ENCODE data around the gene TRAF2.

TRAF2 gene

GRCh38 chr9:136961279-136962065 lies 75.2 kb downstream of the TRAF2 start:
- Histone ChIP-seq H3K9ac (ENCODE audit: low read depth, low read length) (no peak overlapping the region), H3K4me1 (ENCODE audit: control insufficient read depth, insufficient read depth, low read length) (no peaks in the 10 kb centered on the region), H3K4me2 (ENCODE audit: low read length) (no peak overlapping the region), H3K36me3 (ENCODE audit: insufficient read depth, low read length) (no peaks in the 10 kb centered on the region), H3K27me3 (ENCODE audit: control insufficient read depth, insufficient read depth, low read length) (peaks cover 13% of the 10 kb centered on the region), H3K9me3 (replicated peaks; ENCODE audit: low read length) (no peaks in the 10 kb centered on the region), H3K4me3 (ENCODE audit: low read length) (no peak overlapping the region)

DNA sequence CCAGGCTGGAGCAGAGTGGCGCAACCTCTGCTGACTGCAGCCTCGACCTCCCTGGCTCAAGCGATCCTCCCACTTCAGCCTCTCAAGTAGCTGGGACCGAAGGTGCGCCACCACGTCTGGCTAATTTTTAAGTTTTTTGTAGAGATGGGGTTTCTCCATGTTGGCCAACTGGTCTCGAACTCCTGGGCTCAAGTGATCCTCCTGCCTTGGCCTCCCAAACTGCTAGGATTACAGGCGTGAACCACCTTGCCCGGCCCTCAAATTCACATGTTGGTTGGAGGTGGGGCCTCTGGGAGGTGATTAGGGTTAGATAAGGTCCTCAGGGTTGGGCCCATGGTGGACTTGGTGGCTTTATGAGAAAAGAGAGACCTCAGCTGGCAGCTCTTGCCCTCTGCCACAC lies 75.8 kb downstream of the TRAF2 start:
- peaks cover 13% of the 10 kb centered on the region for H3K27me3 ChIP-seq (ENCODE audit: control insufficient read depth, insufficient read depth, low read length)
- no peak overlapping the region for H3K9ac ChIP-seq (ENCODE audit: low read depth, low read length)
- no peak overlapping the region for H3K4me3 ChIP-seq (ENCODE audit: low read length)
- H3K4me2 ChIP-seq (ENCODE audit: low read length): no peak overlapping the region
- H3K4me1 ChIP-seq (ENCODE audit: control insufficient read depth, insufficient read depth, low read length): no peaks in the 10 kb centered on the region
- H3K9me3 ChIP-seq (replicated peaks; ENCODE audit: low read length): no peaks in the 10 kb centered on the region
- H3K36me3 ChIP-seq (ENCODE audit: insufficient read depth, low read length): no peaks in the 10 kb centered on the region

- Histone ChIP-seq H3K9ac (ENCODE audit: low read depth, low read length) (no peak overlapping the region), H3K4me1 (ENCODE audit: control insufficient read depth, insufficient read depth, low read length) (no peaks in the 10 kb centered on the region), H3K36me3 (ENCODE audit: insufficient read depth, low read length) (no peaks in the 10 kb centered on the region), H3K4me2 (ENCODE audit: low read length) (no peak overlapping the region), H3K27me3 (ENCODE audit: control insufficient read depth, insufficient read depth, low read length) (peaks cover 13% of the 10 kb centered on the region), H3K9me3 (replicated peaks; ENCODE audit: low read length) (no peaks in the 10 kb centered on the region), H3K4me3 (ENCODE audit: low read length) (no peak overlapping the region)
Observed at GRCh38 chr9:136962701-136963248, 76.5 kb downstream of the TRAF2 start.

GRCh38 chr9:136963341-136963740 lies 77.0 kb downstream of the TRAF2 start:
- Histone ChIP-seq H3K4me2 (ENCODE audit: low read length) (no peak overlapping the region), H3K9ac (ENCODE audit: low read depth, low read length) (no peak overlapping the region), H3K9me3 (replicated peaks; ENCODE audit: low read length) (no peaks in the 10 kb centered on the region), H3K27me3 (ENCODE audit: control insufficient read depth, insufficient read depth, low read length) (peaks cover 12% of the 10 kb centered on the region), H3K4me3 (ENCODE audit: low read length) (no peak overlapping the region), H3K36me3 (ENCODE audit: insufficient read depth, low read length) (no peaks in the 10 kb centered on the region), H3K4me1 (ENCODE audit: control insufficient read depth, insufficient read depth, low read length) (no peaks in the 10 kb centered on the region)

DNA sequence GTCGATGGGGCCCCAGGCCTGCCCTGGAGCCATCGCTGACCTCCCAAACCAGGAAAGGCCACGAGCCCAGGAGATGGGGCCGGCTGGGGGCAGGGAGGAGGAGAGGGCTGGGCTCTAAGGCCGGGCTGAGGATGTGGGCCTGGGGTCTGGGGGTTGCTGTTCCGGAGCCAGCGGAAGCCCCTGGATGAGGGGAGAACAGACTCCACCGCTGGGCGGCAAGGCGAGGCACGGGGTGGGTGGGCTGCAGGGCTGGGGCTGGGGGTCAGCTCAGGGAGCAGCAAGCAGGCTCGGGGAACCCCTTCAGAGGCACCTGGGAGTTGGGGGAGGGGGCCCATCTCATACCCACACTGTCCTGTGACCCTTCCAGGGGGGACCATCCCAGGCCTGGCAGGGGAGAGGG lies 77.4 kb downstream of the TRAF2 start:
- Histone ChIP-seq H3K9ac (ENCODE audit: low read depth, low read length) (no peak overlapping the region), H3K4me3 (ENCODE audit: low read length) (no peak overlapping the region), H3K9me3 (replicated peaks; ENCODE audit: low read length) (no peaks in the 10 kb centered on the region), H3K36me3 (ENCODE audit: insufficient read depth, low read length) (no peaks in the 10 kb centered on the region), H3K4me2 (ENCODE audit: low read length) (no peak overlapping the region), H3K27me3 (ENCODE audit: control insufficient read depth, insufficient read depth, low read length) (peaks cover 11% of the 10 kb centered on the region), H3K4me1 (ENCODE audit: control insufficient read depth, insufficient read depth, low read length) (no peaks in the 10 kb centered on the region)

DNA sequence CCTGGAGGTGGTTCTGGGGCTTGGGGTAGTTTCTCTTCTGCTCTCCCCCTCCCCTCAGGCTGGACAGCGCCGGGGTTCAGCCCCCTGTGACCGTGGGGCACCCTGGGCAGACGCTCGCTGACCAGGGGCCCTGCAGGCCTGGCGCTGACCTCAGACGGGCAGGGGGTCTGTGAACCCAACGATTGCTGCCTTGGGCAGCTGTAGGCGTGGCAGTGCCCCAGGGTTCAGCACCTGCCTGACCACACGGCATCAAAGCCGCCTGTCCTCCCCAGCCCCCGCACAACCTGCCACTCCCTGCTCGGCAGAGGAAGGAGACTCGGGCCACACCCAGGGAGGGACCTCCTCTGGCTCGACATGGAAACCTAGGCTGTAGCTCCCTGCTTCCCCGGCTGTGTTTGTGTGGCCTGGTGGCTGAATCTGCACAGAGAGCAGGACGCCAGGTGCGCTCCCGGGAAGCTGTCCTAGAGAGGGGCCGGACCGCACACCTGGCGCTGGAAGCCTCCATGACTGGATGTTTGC lies 77.9 kb downstream of the TRAF2 start:
- Histone ChIP-seq H3K36me3 (ENCODE audit: insufficient read depth, low read length) (no peaks in the 10 kb centered on the region), H3K4me2 (ENCODE audit: low read length) (no peak overlapping the region), H3K4me3 (ENCODE audit: low read length) (no peak overlapping the region), H3K27me3 (ENCODE audit: control insufficient read depth, insufficient read depth, low read length) (peaks cover 11% of the 10 kb centered on the region), H3K9me3 (replicated peaks; ENCODE audit: low read length) (no peaks in the 10 kb centered on the region), H3K9ac (ENCODE audit: low read depth, low read length) (no peak overlapping the region), H3K4me1 (ENCODE audit: control insufficient read depth, insufficient read depth, low read length) (no peaks in the 10 kb centered on the region)

DNA sequence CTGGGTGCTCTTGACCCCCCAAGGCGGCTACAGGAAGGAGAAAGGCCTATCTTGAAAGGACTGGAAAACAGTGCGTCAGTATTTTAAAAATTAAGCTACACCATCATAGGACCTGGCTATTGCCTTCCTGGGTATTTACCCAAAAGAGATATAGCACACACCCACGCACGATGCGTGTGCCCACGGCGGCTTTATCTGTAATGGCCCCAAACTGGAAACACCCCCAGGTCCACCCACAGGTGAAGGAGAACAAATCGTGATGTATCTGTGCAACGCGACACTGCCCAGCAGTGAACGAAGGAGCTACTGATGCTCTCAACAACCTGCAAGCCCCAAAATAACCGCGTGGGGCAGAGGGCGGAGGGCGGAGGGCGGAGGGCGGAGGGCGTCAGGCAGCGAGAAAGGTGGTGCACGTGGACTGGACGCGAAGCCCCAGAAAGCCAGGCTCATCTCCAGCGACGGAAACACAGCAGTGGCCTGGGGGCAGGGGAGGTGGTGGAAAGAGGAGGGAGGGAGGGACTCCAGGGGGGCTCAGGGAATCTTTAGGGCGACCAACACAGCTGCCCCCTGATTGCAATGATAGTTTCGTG lies 78.6 kb downstream of the TRAF2 start:
- Histone ChIP-seq H3K4me2 (ENCODE audit: low read length) (no peak overlapping the region), H3K9me3 (replicated peaks; ENCODE audit: low read length) (no peaks in the 10 kb centered on the region), H3K9ac (ENCODE audit: low read depth, low read length) (no peak overlapping the region), H3K4me3 (ENCODE audit: low read length) (no peak overlapping the region), H3K36me3 (ENCODE audit: insufficient read depth, low read length) (no peaks in the 10 kb centered on the region), H3K4me1 (ENCODE audit: control insufficient read depth, insufficient read depth, low read length) (no peaks in the 10 kb centered on the region), H3K27me3 (ENCODE audit: control insufficient read depth, insufficient read depth, low read length) (peaks cover 11% of the 10 kb centered on the region)

- peak overlapping the region; percentile 12 for H3K4me2 ChIP-seq (ENCODE audit: low read length)
- H3K9me3 ChIP-seq (replicated peaks; ENCODE audit: low read length): no peaks in the 10 kb centered on the region
- peaks cover 11% of the 10 kb centered on the region for H3K27me3 ChIP-seq (ENCODE audit: control insufficient read depth, insufficient read depth, low read length)
- H3K4me3 ChIP-seq (ENCODE audit: low read length): no peak overlapping the region
- H3K36me3 ChIP-seq (ENCODE audit: insufficient read depth, low read length): no peaks in the 10 kb centered on the region
- no peak overlapping the region for H3K9ac ChIP-seq (ENCODE audit: low read depth, low read length)
- no peaks in the 10 kb centered on the region for H3K4me1 ChIP-seq (ENCODE audit: control insufficient read depth, insufficient read depth, low read length)
Observed at GRCh38 chr9:136965771-136966484, 79.6 kb downstream of the TRAF2 start.

- Histone ChIP-seq H3K4me3 (ENCODE audit: low read length) (no peak overlapping the region), H3K27me3 (ENCODE audit: control insufficient read depth, insufficient read depth, low read length) (peaks cover 8% of the 10 kb centered on the region), H3K9me3 (replicated peaks; ENCODE audit: low read length) (no peaks in the 10 kb centered on the region), H3K4me2 (ENCODE audit: low read length) (no peak overlapping the region), H3K36me3 (ENCODE audit: insufficient read depth, low read length) (no peaks in the 10 kb centered on the region), H3K9ac (ENCODE audit: low read depth, low read length) (no peak overlapping the region), H3K4me1 (ENCODE audit: control insufficient read depth, insufficient read depth, low read length) (no peaks in the 10 kb centered on the region)
Observed at GRCh38 chr9:136968333-136969127, 82.2 kb downstream of the TRAF2 start.

GRCh38 chr9:136969150-136969549 lies 82.8 kb downstream of the TRAF2 start:
- H3K9me3 ChIP-seq (replicated peaks; ENCODE audit: low read length): no peaks in the 10 kb centered on the region
- no peaks in the 10 kb centered on the region for H3K4me1 ChIP-seq (ENCODE audit: control insufficient read depth, insufficient read depth, low read length)
- H3K27me3 ChIP-seq (ENCODE audit: control insufficient read depth, insufficient read depth, low read length): peaks cover 8% of the 10 kb centered on the region
- H3K36me3 ChIP-seq (ENCODE audit: insufficient read depth, low read length): no peaks in the 10 kb centered on the region
- no peak overlapping the region for H3K9ac ChIP-seq (ENCODE audit: low read depth, low read length)
- no peak overlapping the region for H3K4me3 ChIP-seq (ENCODE audit: low read length)
- H3K4me2 ChIP-seq (ENCODE audit: low read length): no peak overlapping the region

DNA sequence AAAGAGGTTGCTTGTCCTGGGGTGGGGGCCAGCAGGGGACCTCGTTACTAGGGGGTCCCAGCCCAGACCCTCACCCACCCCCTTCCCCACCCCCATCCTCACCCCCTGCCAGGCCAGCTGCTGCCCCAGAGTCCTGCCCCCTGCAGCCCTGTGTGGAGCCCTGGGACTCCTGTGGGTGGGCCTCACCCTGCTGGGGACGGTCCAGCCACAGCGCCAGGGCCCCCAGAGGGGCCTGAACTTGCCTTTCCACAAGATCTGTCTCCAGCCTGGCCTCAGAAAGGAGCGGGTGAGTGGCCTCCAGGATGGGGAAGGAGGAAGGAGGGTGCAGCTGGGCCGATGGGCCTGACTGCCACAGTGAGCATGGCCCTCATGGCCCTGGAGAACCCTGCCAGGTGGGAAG lies 83.5 kb downstream of the TRAF2 start:
- Histone ChIP-seq H3K4me2 (ENCODE audit: low read length) (no peak overlapping the region), H3K4me1 (ENCODE audit: control insufficient read depth, insufficient read depth, low read length) (no peaks in the 10 kb centered on the region), H3K4me3 (ENCODE audit: low read length) (no peak overlapping the region), H3K9me3 (replicated peaks; ENCODE audit: low read length) (no peaks in the 10 kb centered on the region), H3K27me3 (ENCODE audit: control insufficient read depth, insufficient read depth, low read length) (peaks cover 8% of the 10 kb centered on the region), H3K9ac (ENCODE audit: low read depth, low read length) (no peak overlapping the region), H3K36me3 (ENCODE audit: insufficient read depth, low read length) (no peaks in the 10 kb centered on the region)
